ENCODE data around the gene MIPOL1.

DNA sequence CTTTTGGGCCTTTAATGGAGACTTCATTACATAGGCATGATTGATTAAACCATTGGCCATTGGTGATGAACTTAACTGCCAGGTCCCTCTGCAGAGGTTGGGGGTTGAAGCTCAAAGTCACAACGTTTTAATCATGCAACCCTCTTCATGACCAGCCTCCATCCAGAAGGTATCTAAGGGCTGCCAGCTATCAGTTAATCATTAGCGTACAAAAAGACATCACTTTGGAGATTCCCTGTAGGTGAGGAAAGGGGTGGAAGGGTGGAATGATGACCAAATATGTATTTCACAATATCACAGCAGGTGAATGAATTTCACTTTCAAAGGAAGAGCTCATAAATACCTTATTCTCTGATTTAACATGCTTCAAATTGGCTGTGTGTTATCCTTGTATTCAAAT is 92.0 kb downstream of the MIPOL1 start:
- no peak for TF ChIP-seq POLR2A (IDR thresholded peaks at IDR 0.05)
- TF ChIP-seq, protein P1, sequence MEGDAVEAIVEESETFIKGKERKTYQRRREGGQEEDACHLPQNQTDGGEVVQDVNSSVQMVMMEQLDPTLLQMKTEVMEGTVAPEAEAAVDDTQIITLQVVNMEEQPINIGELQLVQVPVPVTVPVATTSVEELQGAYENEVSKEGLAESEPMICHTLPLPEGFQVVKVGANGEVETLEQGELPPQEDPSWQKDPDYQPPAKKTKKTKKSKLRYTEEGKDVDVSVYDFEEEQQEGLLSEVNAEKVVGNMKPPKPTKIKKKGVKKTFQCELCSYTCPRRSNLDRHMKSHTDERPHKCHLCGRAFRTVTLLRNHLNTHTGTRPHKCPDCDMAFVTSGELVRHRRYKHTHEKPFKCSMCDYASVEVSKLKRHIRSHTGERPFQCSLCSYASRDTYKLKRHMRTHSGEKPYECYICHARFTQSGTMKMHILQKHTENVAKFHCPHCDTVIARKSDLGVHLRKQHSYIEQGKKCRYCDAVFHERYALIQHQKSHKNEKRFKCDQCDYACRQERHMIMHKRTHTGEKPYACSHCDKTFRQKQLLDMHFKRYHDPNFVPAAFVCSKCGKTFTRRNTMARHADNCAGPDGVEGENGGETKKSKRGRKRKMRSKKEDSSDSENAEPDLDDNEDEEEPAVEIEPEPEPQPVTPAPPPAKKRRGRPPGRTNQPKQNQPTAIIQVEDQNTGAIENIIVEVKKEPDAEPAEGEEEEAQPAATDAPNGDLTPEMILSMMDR (IDR thresholded peaks at IDR 0.05): no peak
